CD14-positive monocyte (primary cell): ENCODE results near the gene CAMKK1. TPM values are rescaled to one million over a fixed set of nuclear protein-coding genes. Genes with fewer than 3 reads are reported as not detected.

Experiments used
- DNase-seq, 3 donors: peaks; one replicate each; pipeline ENCODE4 v3.0.0-alpha.2; 2011 to 2022
- H2AFZ ChIP-seq: 2 replicates; pipeline ENCODE4 v1.6.0; 2012; ENCODE audit warnings: mild to moderate bottlenecking, low read depth, low read length, inconsistent platforms; ENCODE audit not compliant: insufficient read depth, poor library complexity, severe bottlenecking
- H3K27ac ChIP-seq, 2 donors: 1 replicate in 1 of 2; 2 replicates in 1 of 2; pipeline ENCODE4 v1.5.1; 2012 to 2013; ENCODE audit warnings: low read length in 2 of 2, control low read depth in 1 of 2, inconsistent platforms in 1 of 2, low read depth in 1 of 2, mild to moderate bottlenecking in 1 of 2
- H3K27me3 ChIP-seq, 2 donors: one replicate each; pipeline versions ENCODE4 v1.6.0 to v1.6.1; 2011 to 2013; ENCODE audit warnings: low read length in 2 of 2; ENCODE audit not compliant: control insufficient read depth in 2 of 2, insufficient read depth in 2 of 2
- H3K36me3 ChIP-seq, 2 donors: replicated peaks in 1 of 2; 1 replicate in 1 of 2; 2 replicates in 1 of 2; pipeline versions ENCODE4 v1.5.1 to v1.6.1; 2012 to 2013; ENCODE audit warnings: low read length in 2 of 2, control low read depth in 1 of 2, inconsistent platforms in 1 of 2, mild to moderate bottlenecking in 1 of 2; ENCODE audit not compliant: insufficient read depth in 2 of 2, control insufficient read depth in 1 of 2
- H3K4me1 ChIP-seq, 2 donors: 1 replicate in 1 of 2; 2 replicates in 1 of 2; pipeline versions ENCODE4 v1.5.1 to v1.6.1; 2012 to 2013; ENCODE audit warnings: low read length in 2 of 2, control low read depth in 1 of 2, inconsistent platforms in 1 of 2, mild to moderate bottlenecking in 1 of 2, moderate library complexity in 1 of 2; ENCODE audit not compliant: insufficient read depth in 2 of 2, control insufficient read depth in 1 of 2
- H3K4me2 ChIP-seq: replicated peaks from 2 replicates; pipeline ENCODE3; 2012; ENCODE audit warnings: low read length, moderate library complexity, mild to moderate bottlenecking; ENCODE audit not compliant: poor library complexity, severe bottlenecking; ENCODE audit errors: extremely low read depth
- H3K4me3 ChIP-seq, 3 experiments: fragments of 200-600 bp in 1 of 3; sonication (generic) in 1 of 3; replicated peaks in 1 of 3; 1 replicate in 2 of 3; 2 replicates in 1 of 3; pipeline ENCODE4 v1.5.1; 2011 to 2013; ENCODE audit warnings: low read length in 3 of 3, mild to moderate bottlenecking in 3 of 3, control low read depth in 2 of 3, low read depth in 2 of 3, inconsistent platforms in 1 of 3, moderate library complexity in 1 of 3
- H3K79me2 ChIP-seq: 2 replicates; pipeline ENCODE4 v1.6.0; 2012; ENCODE audit warnings: mild to moderate bottlenecking, control low read depth, inconsistent platforms, low read length, moderate library complexity; ENCODE audit not compliant: insufficient read depth
- H3K9ac ChIP-seq: 2 replicates; pipeline ENCODE4 v1.6.0; 2017; ENCODE audit warnings: low read length, mild to moderate bottlenecking; ENCODE audit not compliant: insufficient read depth, poor library complexity, severe bottlenecking
- H3K9me3 ChIP-seq, 2 donors: replicated peaks in 1 of 2; 1 replicate in 1 of 2; 2 replicates in 1 of 2; pipeline versions ENCODE4 v1.5.1 to v1.6.1; 2012 to 2013; ENCODE audit warnings: low read length in 2 of 2, control low read depth in 1 of 2; ENCODE audit not compliant: control insufficient read depth in 1 of 2, insufficient read depth in 1 of 2
- H4K20me1 ChIP-seq: 2 replicates; pipeline ENCODE4 v1.6.0; 2012; ENCODE audit warnings: mild to moderate bottlenecking, low read length, control low read depth, moderate library complexity; ENCODE audit not compliant: insufficient read depth
- H3K27ac Mint-ChIP-seq, 7 donors: one replicate each; pipeline ENCODE4 v1.8.0; 2020; ENCODE audit warnings: mild to moderate bottlenecking in 7 of 7, mixed read lengths in 7 of 7, moderate library complexity in 6 of 7, inconsistent platforms in 2 of 7
- H3K27me3 Mint-ChIP-seq, 3 donors: one replicate each; pipeline ENCODE4 v1.8.0; 2021 to 2022; ENCODE audit warnings: low read depth in 3 of 3, mild to moderate bottlenecking in 3 of 3, mixed read lengths in 3 of 3, moderate library complexity in 3 of 3, inconsistent platforms in 1 of 3
- H3K36me3 Mint-ChIP-seq, 2 donors: one replicate each; pipeline ENCODE4 v1.8.0; 2020; ENCODE audit warnings: mixed read lengths in 2 of 2, inconsistent platforms in 1 of 2, mild to moderate bottlenecking in 1 of 2
- H3K4me1 Mint-ChIP-seq: one replicate; pipeline ENCODE4 v1.8.0; 2020; ENCODE audit warnings: mild to moderate bottlenecking, mixed read lengths
- H3K4me3 Mint-ChIP-seq, 2 donors: one replicate each; pipeline ENCODE4 v1.8.0; 2020; ENCODE audit warnings: mild to moderate bottlenecking in 2 of 2, mixed read lengths in 2 of 2, moderate library complexity in 1 of 2
- H3K9me3 Mint-ChIP-seq, 7 donors: one replicate each; pipeline ENCODE4 v1.8.0; 2020 to 2022; ENCODE audit warnings: mixed read lengths in 7 of 7, mild to moderate bottlenecking in 6 of 7, moderate library complexity in 6 of 7, inconsistent platforms in 2 of 7
- WGBS: methylation state at CpG from one replicate; pipeline ENCODE4 v1.1.5; 2013; ENCODE audit warnings: missing lambda C conversion rate; ENCODE audit not compliant: insufficient coverage; 5-methylcytosine and 5-hydroxymethylcytosine counted together
- intact Hi-C, 2 donors: fragments of 100-400 bp; cut with micrococcal nuclease; formaldehyde crosslinking; loops; one replicate each; pipeline versions ENCODE4 v1.15.0 to v1.15.1; 2023
- polyA plus RNA-seq, 3 donors: library from polyadenylated mRNA; depleted of rRNA in 1 of 3; unstranded in 2 of 3; stranded (reverse) in 1 of 3; fragments of 300-500 nt in 2 of 3; fragments of >200 nt in 1 of 3; fragmentation: Illumina TruSeq in 2 of 3; gene quantifications; 1 replicate in 2 of 3; 2 replicates in 1 of 3; pipeline ENCODE4 v1.2.3, GENCODE V29; 2012 to 2021
- TF ChIP-seq, protein P1 (sequence below): fragments of 200-600 bp; IDR thresholded peaks from one replicate; pipeline ENCODE4 v1.8.0; 2022; ENCODE audit warnings: antibody characterized with exemption, mild to moderate bottlenecking

Gene CAMKK1
- polyA plus RNA-seq, 3 donors = 0.74 to 24.1 (median 1.5) TPM

DNA sequence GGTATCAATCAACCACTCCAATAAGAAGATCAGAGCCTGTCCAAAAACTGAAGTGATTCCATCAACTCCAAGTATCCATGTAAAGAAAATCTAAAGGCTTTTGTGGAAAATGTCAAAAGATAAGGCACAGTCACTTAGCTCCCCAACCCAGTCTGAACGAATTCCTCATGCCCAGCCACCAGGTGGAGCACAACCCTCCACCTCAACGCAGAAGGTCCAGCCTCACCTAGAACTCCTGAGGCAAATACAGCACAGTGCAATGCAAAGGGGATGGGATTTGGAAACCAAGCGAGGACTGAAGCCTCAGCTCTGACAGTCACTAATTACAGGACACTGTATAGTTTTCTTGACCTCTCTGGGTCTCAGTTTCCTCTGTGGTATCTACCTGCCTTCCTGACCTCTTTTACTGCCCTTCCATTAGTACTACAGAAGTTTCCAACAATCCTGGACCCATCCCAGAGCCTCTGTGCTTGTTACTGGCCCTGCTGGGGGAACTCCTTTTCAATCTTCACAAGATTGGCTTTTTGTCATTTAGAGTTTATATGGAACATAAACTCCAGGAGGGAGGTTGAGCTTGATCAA, 48.8 kb downstream of the CAMKK1 start:
- Histone ChIP-seq H3K79me2 (peaks cover 58% of the 10 kb centered on the region), H3K4me3 (no peak overlapping the region), H2AFZ (no peak overlapping the region), H3K9ac (no peak overlapping the region), H3K4me2 (no peak overlapping the region), H3K27me3 (no peaks in the 10 kb centered on the region), H3K4me1 (peaks cover 16 to 30% of the 10 kb centered on the region in 2 donors), H3K9me3 (no peaks in the 10 kb centered on the region), H4K20me1 (peaks cover 36% of the 10 kb centered on the region), H3K36me3 (peaks cover 18 to 44% of the 10 kb centered on the region in 2 donors), H3K27ac (peak overlapping the region in 1 of 2 donors; percentile 1)
- Mint-ChIP-seq H3K27me3 (peaks cover 1 to 2% (median 2%) of the 10 kb centered on the region in 3 donors), H3K27ac (peak overlapping the region in 4 of 7 donors; percentile 30 to 83 (median 55)), H3K36me3 (peaks cover 27 to 53% of the 10 kb centered on the region in 2 donors), H3K4me1 (peaks cover 41% of the 10 kb centered on the region), H3K4me3 (peak overlapping the region in 1 of 2 donors; percentile 4), H3K9me3 (no peaks in the 10 kb centered on the region)
- intact Hi-C loops = loop anchor here in 1 of 2 donors (10.0 kb wide), 1 partner anchor 231 kb away; no protein-coding TSS in a partner anchor
- TF ChIP-seq, protein P1, sequence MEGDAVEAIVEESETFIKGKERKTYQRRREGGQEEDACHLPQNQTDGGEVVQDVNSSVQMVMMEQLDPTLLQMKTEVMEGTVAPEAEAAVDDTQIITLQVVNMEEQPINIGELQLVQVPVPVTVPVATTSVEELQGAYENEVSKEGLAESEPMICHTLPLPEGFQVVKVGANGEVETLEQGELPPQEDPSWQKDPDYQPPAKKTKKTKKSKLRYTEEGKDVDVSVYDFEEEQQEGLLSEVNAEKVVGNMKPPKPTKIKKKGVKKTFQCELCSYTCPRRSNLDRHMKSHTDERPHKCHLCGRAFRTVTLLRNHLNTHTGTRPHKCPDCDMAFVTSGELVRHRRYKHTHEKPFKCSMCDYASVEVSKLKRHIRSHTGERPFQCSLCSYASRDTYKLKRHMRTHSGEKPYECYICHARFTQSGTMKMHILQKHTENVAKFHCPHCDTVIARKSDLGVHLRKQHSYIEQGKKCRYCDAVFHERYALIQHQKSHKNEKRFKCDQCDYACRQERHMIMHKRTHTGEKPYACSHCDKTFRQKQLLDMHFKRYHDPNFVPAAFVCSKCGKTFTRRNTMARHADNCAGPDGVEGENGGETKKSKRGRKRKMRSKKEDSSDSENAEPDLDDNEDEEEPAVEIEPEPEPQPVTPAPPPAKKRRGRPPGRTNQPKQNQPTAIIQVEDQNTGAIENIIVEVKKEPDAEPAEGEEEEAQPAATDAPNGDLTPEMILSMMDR = peak; percentile 63
- peak in 2 of 3 donors; percentile 16 to 31 for DNase-seq
- whole genome bisulfite sequencing = 42% methylated on average over 2 of the region's 3 CpGs

DNA sequence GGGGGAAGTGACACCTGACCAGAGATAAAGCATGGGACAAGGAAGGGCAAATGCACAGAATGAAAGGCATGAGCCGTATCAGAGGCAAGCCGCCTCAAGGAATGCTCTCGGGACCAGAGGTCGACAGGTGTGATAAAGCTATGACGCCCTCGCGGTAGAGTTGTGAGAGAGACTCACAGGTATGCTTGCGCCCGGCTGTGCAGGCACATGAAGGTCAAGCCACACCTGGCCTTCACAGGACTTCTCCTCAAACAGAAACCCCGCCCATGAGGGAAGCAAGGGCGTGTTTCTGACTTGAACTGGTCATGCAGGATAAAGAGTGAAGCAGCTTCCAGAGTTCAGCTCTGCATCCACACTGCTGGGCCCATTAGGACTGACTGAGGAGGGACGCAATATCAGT, 54.6 kb downstream of the CAMKK1 start:
- Histone ChIP-seq H3K27me3 (no peaks in the 10 kb centered on the region), H3K9me3 (no peaks in the 10 kb centered on the region), H2AFZ (no peak overlapping the region), H3K9ac (no peak overlapping the region), H3K4me2 (no peak overlapping the region), H3K27ac (no peak overlapping the region), H3K4me1 (peaks cover 18 to 31% of the 10 kb centered on the region in 2 donors), H3K79me2 (peaks cover 65% of the 10 kb centered on the region), H3K36me3 (peaks cover 23 to 78% of the 10 kb centered on the region in 2 donors), H4K20me1 (peaks cover 57% of the 10 kb centered on the region), H3K4me3 (no peak overlapping the region)
- peaks cover 0 to 3% (median 0%) of the 10 kb centered on the region in 7 donors for H3K9me3 Mint-ChIP-seq
- H3K4me1 Mint-ChIP-seq = peaks cover 42% of the 10 kb centered on the region
- intact Hi-C loops = no loop called here
- no peak overlapping the region for H3K4me3 Mint-ChIP-seq
- WGBS = 100% methylated on average over 6 of the region's 12 CpGs
- DNase-seq = no peak
- TF ChIP-seq, protein P1 = no peak
- peaks cover 61 to 84% of the 10 kb centered on the region in 2 donors for H3K36me3 Mint-ChIP-seq
- H3K27me3 Mint-ChIP-seq = peaks cover 0 to 2% (median 0%) of the 10 kb centered on the region in 3 donors
- H3K27ac Mint-ChIP-seq = peak overlapping the region in 4 of 7 donors; percentile 2 to 44 (median 16)
